Measurements from ENCODE around the gene C14orf93.

Gene C14orf93

DNA sequence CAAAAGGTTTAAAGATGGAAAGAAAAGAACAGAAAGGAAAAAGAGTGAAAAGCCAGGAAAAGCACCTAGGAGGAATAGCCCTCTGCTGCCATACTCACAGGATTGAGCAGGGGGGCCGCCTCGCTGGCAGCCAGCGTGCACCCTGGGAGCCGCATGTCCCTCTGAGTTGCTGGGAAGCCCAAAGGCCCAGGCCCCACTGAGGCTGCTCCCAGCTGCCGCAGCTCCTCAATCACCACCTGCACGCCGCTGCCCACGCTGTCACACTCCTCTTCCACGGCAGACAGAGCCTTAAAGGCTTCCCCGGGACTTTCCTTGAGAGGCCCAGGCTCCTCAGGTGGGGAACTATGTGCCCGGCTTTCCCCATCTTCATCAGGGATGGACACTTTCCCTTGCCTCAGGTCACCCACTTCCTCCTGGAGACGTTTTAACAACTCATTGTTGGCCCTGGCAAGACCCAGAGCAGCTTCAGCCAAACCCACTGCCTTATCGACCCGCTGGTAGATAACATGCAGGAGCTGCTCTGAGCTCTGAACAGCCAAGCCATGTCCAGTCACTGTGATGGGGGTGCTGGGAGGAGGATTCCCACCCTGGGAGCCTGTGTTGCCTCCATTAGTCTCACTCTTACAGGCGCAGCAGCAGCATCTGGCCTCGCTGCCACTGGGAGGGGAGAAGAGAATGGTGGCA is 11.5 kb downstream of the C14orf93 start:
- Histone ChIP-seq H3K79me2 (ENCODE audit: insufficient read depth, low read length) (no peaks in the 10 kb centered on the region), H3K9me2 (ENCODE audit: low read depth, low read length) (no peaks in the 10 kb centered on the region), H4K20me1 (ENCODE audit: insufficient read depth, low read length) (no peaks in the 10 kb centered on the region), H3K36me3 (ENCODE audit: insufficient read depth, low read length) (peaks cover 8% of the 10 kb centered on the region), H3K27ac (ENCODE audit: low read depth, low read length, poor library complexity, severe bottlenecking) (no peak overlapping the region), H3K4me3 (ENCODE audit: low read depth, low read length, poor library complexity, severe bottlenecking) (no peak overlapping the region), H3K27me3 (ENCODE audit: insufficient read depth, low read length) (no peaks in the 10 kb centered on the region), H3K4me1 (ENCODE audit: insufficient read depth, low read length, severe bottlenecking) (no peaks in the 10 kb centered on the region), H3K4me2 (ENCODE audit: low read length) (no peak overlapping the region), H3K9me3 (ENCODE audit: low read length) (no peaks in the 10 kb centered on the region), H2AFZ (ENCODE audit: low read length) (no peak overlapping the region), H3F3A (ENCODE audit: insufficient read depth, low read length) (no peaks in the 10 kb centered on the region), H3K9ac (ENCODE audit: low read length) (no peak overlapping the region)
- no peak for TF ChIP-seq EZH2 (IDR thresholded peaks at IDR 0.05; ENCODE audit: borderline replicate concordance, low read length)
- TF ChIP-seq CTCF (IDR thresholded peaks at IDR 0.05; ENCODE audit: low read length): no peak

DNA sequence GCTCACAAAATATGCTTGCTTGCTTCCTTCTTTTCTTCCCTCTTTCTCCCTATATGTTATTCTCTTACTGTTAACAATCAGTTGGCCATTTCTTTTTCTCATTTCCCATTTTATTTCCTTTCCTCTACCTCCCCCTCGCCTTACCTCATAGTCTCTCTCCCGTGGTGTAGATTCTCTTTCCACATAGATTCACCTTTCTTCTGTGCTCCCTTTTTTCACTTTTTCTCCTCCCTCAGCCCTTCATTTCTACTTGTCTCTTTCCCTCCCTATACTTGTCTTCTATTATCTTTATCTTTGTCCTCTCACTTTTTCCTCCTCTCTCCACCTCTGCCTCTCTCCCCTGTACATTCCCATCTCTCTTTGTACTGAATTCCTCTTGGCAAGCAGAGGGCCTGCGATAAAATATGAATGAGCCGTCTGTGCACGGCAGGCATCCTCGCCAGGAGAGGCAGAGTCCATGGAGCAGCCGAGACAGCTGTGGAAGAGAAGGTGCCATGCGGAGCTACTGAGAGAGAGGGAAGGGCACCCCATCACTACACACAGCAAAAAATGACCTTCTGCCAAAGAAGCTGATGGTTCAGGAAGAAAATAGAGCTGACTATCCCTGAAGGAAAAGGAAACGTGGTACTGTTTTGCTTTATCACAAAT is 12.1 kb downstream of the C14orf93 start:
- Histone ChIP-seq H3K4me2 (ENCODE audit: low read length) (no peak overlapping the region), H3F3A (ENCODE audit: insufficient read depth, low read length) (no peaks in the 10 kb centered on the region), H3K9me3 (ENCODE audit: low read length) (no peaks in the 10 kb centered on the region), H3K4me3 (ENCODE audit: low read depth, low read length, poor library complexity, severe bottlenecking) (no peak overlapping the region), H3K4me1 (ENCODE audit: insufficient read depth, low read length, severe bottlenecking) (no peaks in the 10 kb centered on the region), H3K79me2 (ENCODE audit: insufficient read depth, low read length) (no peaks in the 10 kb centered on the region), H3K27ac (ENCODE audit: low read depth, low read length, poor library complexity, severe bottlenecking) (no peak overlapping the region), H3K9ac (ENCODE audit: low read length) (no peak overlapping the region), H4K20me1 (ENCODE audit: insufficient read depth, low read length) (no peaks in the 10 kb centered on the region), H3K27me3 (ENCODE audit: insufficient read depth, low read length) (no peaks in the 10 kb centered on the region), H2AFZ (ENCODE audit: low read length) (no peak overlapping the region), H3K36me3 (ENCODE audit: insufficient read depth, low read length) (peaks cover 8% of the 10 kb centered on the region), H3K9me2 (ENCODE audit: low read depth, low read length) (no peaks in the 10 kb centered on the region)
- no peak for TF ChIP-seq EZH2 (IDR thresholded peaks at IDR 0.05; ENCODE audit: borderline replicate concordance, low read length)
- no peak for TF ChIP-seq CTCF (IDR thresholded peaks at IDR 0.05; ENCODE audit: low read length)

DNA sequence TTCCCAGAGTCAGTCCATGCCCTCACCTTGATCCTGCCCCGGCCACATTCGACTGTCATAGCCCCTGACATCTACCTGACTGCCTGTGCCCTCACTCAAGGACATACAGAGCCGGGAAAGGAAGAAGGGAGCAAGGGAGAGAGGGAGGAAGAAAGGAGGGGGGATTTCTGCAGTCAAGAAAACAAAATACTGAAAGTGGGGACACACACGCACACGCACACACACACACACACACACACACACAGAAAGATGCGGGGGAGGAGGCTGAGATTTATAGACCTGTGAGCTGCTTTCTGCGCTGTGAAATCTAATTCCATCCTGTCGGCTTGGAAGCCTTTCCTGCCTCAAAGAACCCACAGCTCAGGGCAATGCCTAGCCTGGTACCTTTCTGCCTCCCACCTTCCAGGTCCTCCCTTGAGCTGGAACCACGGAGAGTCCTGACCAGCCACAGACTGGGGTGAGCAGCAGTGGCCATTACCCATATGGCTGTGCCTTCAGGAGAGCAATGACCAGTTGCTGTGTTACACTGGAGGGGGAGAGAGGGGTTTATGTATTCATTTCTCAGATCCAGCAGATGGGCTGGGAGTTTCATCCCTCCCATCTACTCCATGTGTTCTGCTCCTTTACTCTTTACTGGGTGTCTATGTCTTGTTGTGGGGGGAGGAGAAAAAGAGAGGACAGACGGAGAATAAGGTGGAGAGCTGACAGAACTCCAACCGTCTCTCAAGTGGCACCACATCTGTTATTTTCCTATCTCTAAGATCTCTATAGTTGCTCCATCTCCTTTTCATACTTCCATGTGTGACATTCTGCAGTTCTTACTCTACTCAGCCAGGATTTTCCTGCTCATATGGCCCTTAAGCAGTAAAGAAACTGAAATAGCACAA is 12.9 kb downstream of the C14orf93 start:
- H3K9ac ChIP-seq (ENCODE audit: low read length): no peak overlapping the region
- H4K20me1 ChIP-seq (ENCODE audit: insufficient read depth, low read length): no peaks in the 10 kb centered on the region
- no peak overlapping the region for H3K27ac ChIP-seq (ENCODE audit: low read depth, low read length, poor library complexity, severe bottlenecking)
- peaks cover 8% of the 10 kb centered on the region for H3K36me3 ChIP-seq (ENCODE audit: insufficient read depth, low read length)
- no peaks in the 10 kb centered on the region for H3F3A ChIP-seq (ENCODE audit: insufficient read depth, low read length)
- TF ChIP-seq EZH2 (IDR thresholded peaks at IDR 0.05; ENCODE audit: borderline replicate concordance, low read length) (no peak), CTCF (IDR thresholded peaks at IDR 0.05; ENCODE audit: low read length) (no peak)
- H3K79me2 ChIP-seq (ENCODE audit: insufficient read depth, low read length): no peaks in the 10 kb centered on the region
- H3K9me3 ChIP-seq (ENCODE audit: low read length): no peaks in the 10 kb centered on the region
- no peak overlapping the region for H2AFZ ChIP-seq (ENCODE audit: low read length)
- H3K4me2 ChIP-seq (ENCODE audit: low read length): no peak overlapping the region
- H3K4me3 ChIP-seq (ENCODE audit: low read depth, low read length, poor library complexity, severe bottlenecking): no peak overlapping the region
- H3K4me1 ChIP-seq (ENCODE audit: insufficient read depth, low read length, severe bottlenecking): no peaks in the 10 kb centered on the region
- H3K9me2 ChIP-seq (ENCODE audit: low read depth, low read length): no peaks in the 10 kb centered on the region
- no peaks in the 10 kb centered on the region for H3K27me3 ChIP-seq (ENCODE audit: insufficient read depth, low read length)
